Sigmoid colon (tissue), 7 donors: ENCODE measurements around the gene PLXND1. TPM values are rescaled to one million over a fixed set of nuclear protein-coding genes. Genes with fewer than 3 reads are reported as not detected.

Experiments
- DNase-seq: peaks from one replicate; pipeline ENCODE4 v3.0.0-alpha.2; 2019
- H3K27ac ChIP-seq, 4 donors: fragments of 200-600 bp; sonication (generic); one replicate each; pipeline ENCODE4 v1.5.1; 2016 to 2019; ENCODE audit warnings: mild to moderate bottlenecking in 1 of 4
- H3K27me3 ChIP-seq, 3 donors: fragments of 200-600 bp; sonication (generic); one replicate each; pipeline ENCODE4 v1.5.1; 2019; ENCODE audit warnings: mild to moderate bottlenecking in 1 of 3
- H3K36me3 ChIP-seq, 4 donors: fragments of 200-600 bp; sonication (generic); one replicate each; pipeline ENCODE4 v1.5.1; 2016 to 2019
- H3K4me1 ChIP-seq, 4 donors: fragments of 200-600 bp; sonication (generic); one replicate each; pipeline ENCODE4 v1.5.1; 2017 to 2019
- H3K4me3 ChIP-seq, 4 donors: fragments of 200-600 bp; sonication (generic); one replicate each; pipeline ENCODE4 v1.5.1; 2017 to 2019; ENCODE audit warnings: mild to moderate bottlenecking in 2 of 4, moderate library complexity in 1 of 4
- H3K9me3 ChIP-seq, 4 donors: fragments of 200-600 bp in 3 of 4; sonication (generic) in 3 of 4; one replicate each; pipeline versions ENCODE4 v1.5.1 to v1.6.1; 2013 to 2019
- EP300 ChIP-seq, 4 donors: sonication (generic); formaldehyde crosslinking; IDR thresholded peaks; one replicate each; pipeline ENCODE4 v1.6.1; 2017; ENCODE audit warnings: antibody characterized with exemption in 4 of 4
- POLR2A ChIP-seq, 2 donors: fragments of 450-650 bp; IDR thresholded peaks; one replicate each; pipeline ENCODE4 v1.6.1; 2016; ENCODE audit warnings: antibody characterized with exemption in 2 of 2, mild to moderate bottlenecking in 2 of 2, moderate library complexity in 2 of 2
- POLR2AphosphoS5 ChIP-seq, 4 donors: sonication (generic); formaldehyde crosslinking; IDR thresholded peaks; one replicate each; pipeline ENCODE4 v1.6.1; 2017; ENCODE audit warnings: antibody characterized with exemption in 4 of 4
- WGBS, 2 donors: extraction: QIAGEN DNeasy Blood & Tissue Kit; methylation state at CpG; one replicate each; pipeline ENCODE4 v1.1.7; 2013; 5-methylcytosine and 5-hydroxymethylcytosine counted together
- intact Hi-C: fragments of 100-400 bp; cut with DNase I; formaldehyde crosslinking; loops from one replicate; pipeline ENCODE4 v1.15.1; 2023
- polyA plus RNA-seq, 3 donors: library from polyadenylated mRNA; stranded (reverse); fragments of 200-250 nt; gene quantifications; one replicate each; pipeline ENCODE4 v1.2.3, GENCODE V29; 2013
- total RNA-seq, 4 donors: library from RNA; depleted of rRNA; stranded (reverse); fragments of >200 nt; gene quantifications; one replicate each; pipeline ENCODE4 v1.1.0, GENCODE V29; 2016
- TF ChIP-seq, protein P1 (sequence below), 4 experiments: fragments of 450-650 bp in 3 of 4; fragments of 200-600 bp in 1 of 4; IDR thresholded peaks; one replicate each; pipeline ENCODE4 v1.5.1; 2016 to 2019; ENCODE audit warnings: antibody characterized with exemption in 4 of 4, mild to moderate bottlenecking in 3 of 4, moderate library complexity in 2 of 4
- donor health status: healthy with polysubstance abuse.
- donor health status: Bipolar disorder and iron deficiency.
- donor health status: healthy.

The PLXND1 gene
- total and polyA plus RNA-seq, 7 donors = 9.6 to 77.0 (median 42.0) TPM

DNA sequence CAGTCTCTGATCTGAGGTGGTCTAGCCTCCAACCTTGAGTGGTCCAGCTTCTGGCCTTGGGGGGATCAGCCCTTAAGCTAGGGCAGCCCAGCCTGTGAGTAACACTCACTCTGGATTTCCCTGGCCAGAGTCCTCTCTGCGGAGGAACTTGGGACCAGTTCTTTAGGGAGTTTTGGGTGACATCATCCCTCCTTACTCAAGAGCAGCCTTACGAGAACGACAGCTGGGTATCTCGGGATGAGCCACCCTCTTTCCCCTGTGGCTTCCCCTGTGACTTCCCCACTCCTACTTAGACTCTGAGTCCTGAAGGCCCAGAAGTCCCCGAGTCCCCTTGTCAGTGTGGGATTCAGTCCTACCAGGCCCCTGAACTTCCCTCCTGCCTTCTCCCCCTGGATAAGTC lies 10.2 kb upstream of the PLXND1 start:
- intact Hi-C loops = no loop called here
- H3K27me3 ChIP-seq = no peaks in the 10 kb centered on the region
- TF ChIP-seq POLR2AphosphoS5 (IDR thresholded peaks at IDR 0.05) (peak in 1 of 4 donors; percentile 49), EP300 (IDR thresholded peaks at IDR 0.05) (no peak)
- no peaks in the 10 kb centered on the region for H3K36me3 ChIP-seq
- WGBS, 2 donors = 69 to 72% methylated on average over 5 of the region's 5 CpGs
- DNase-seq = peak; percentile 74
- H3K9me3 ChIP-seq = no peaks in the 10 kb centered on the region
- peaks cover 0 to 18% (median 10%) of the 10 kb centered on the region in 4 donors for H3K4me1 ChIP-seq
- H3K27ac ChIP-seq = peak overlapping the region; percentile 36 to 60 (median 54)
- H3K4me3 ChIP-seq = no peak overlapping the region

DNA sequence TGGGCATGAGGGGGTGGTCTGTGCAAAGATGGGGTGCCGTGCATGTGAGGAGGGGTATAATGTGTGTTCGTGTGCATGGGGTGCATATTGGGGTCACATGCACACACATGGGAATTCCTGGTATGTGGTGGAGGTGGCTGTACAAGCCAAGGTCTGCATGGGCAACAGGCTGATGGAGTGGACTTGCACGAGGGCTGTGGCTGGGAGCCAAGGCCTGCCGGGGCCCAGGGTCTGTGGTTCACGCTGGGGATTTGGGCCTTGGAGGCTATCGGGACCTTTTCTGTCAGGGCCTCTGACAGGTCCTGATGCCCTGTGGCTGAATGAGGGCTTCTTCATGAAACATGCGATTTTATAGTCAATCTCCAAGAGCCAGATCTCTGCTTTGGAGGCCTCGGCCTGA lies 9.8 kb upstream of the PLXND1 start:
- WGBS, 2 donors = 68 to 82% methylated on average over 8 of the region's 8 CpGs
- Histone ChIP-seq H3K27ac (peak overlapping the region; percentile 36 to 60 (median 54)), H3K4me1 (peaks cover 0 to 23% (median 10%) of the 10 kb centered on the region in 4 donors)

DNA sequence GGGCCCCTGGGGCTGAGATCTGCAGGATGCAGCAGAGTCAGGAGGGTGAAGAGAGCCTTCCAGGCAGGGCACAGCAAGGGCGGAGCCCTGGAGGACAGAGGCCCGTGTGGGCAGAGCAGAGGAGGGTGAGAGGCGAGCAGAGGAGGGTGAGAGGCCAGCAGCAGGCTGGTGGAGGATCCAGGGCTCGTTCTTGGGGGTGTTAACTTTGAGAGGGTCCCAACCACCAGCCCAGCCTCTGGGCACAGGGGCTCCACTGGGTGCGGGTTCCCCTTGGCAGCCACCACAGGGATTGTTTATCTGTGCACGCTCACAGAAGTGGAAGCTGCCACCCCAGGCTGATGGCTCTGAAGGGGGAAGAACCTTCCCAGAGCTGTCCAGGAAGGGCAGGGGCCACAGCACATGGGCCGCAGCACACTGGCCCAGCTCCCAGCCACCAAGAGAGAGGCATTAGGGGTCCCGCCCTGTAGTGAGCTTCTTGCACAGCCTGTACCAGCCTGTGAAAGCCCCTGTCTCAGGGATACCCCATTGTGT lies 9.3 kb upstream of the PLXND1 start:
- Histone ChIP-seq H3K27me3 (no peaks in the 10 kb centered on the region), H3K36me3 (no peaks in the 10 kb centered on the region), H3K27ac (peak overlapping the region in 3 of 4 donors; percentile 36 to 60 (median 57)), H3K4me1 (peaks cover 0 to 23% (median 10%) of the 10 kb centered on the region in 4 donors), H3K9me3 (no peaks in the 10 kb centered on the region), H3K4me3 (no peak overlapping the region)
- DNase-seq = peak; percentile 65
- intact Hi-C loops = no loop called here
- 55 to 71% methylated on average over 8 of the region's 8 CpGs for WGBS, 2 donors
- no peak for TF ChIP-seq POLR2AphosphoS5 (IDR thresholded peaks at IDR 0.05)

More for the DNA sequence above, 9.8 kb upstream of the PLXND1 start:
- Histone ChIP-seq H3K9me3 (no peaks in the 10 kb centered on the region), H3K36me3 (no peaks in the 10 kb centered on the region), H3K27me3 (no peaks in the 10 kb centered on the region), H3K4me3 (no peak overlapping the region)
- peak; percentile 65 for DNase-seq
- intact Hi-C loops = no loop called here
- TF ChIP-seq EP300 (IDR thresholded peaks at IDR 0.05) (no peak), POLR2A (IDR thresholded peaks at IDR 0.05) (no peak), POLR2AphosphoS5 (IDR thresholded peaks at IDR 0.05) (no peak)
- TF ChIP-seq, protein P1, sequence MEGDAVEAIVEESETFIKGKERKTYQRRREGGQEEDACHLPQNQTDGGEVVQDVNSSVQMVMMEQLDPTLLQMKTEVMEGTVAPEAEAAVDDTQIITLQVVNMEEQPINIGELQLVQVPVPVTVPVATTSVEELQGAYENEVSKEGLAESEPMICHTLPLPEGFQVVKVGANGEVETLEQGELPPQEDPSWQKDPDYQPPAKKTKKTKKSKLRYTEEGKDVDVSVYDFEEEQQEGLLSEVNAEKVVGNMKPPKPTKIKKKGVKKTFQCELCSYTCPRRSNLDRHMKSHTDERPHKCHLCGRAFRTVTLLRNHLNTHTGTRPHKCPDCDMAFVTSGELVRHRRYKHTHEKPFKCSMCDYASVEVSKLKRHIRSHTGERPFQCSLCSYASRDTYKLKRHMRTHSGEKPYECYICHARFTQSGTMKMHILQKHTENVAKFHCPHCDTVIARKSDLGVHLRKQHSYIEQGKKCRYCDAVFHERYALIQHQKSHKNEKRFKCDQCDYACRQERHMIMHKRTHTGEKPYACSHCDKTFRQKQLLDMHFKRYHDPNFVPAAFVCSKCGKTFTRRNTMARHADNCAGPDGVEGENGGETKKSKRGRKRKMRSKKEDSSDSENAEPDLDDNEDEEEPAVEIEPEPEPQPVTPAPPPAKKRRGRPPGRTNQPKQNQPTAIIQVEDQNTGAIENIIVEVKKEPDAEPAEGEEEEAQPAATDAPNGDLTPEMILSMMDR (IDR thresholded peaks at IDR 0.05) = no peak

- Histone ChIP-seq H3K4me3 (no peak overlapping the region), H3K4me1 (peaks cover 0 to 23% (median 10%) of the 10 kb centered on the region in 4 donors), H3K36me3 (no peaks in the 10 kb centered on the region), H3K27me3 (no peaks in the 10 kb centered on the region), H3K9me3 (no peaks in the 10 kb centered on the region), H3K27ac (peak overlapping the region; percentile 5 to 60 (median 35))
- peak in 1 of 4 donors; percentile 54 for TF ChIP-seq POLR2AphosphoS5 (IDR thresholded peaks at IDR 0.05)
- TF ChIP-seq EP300 (IDR thresholded peaks at IDR 0.05) = no peak
- no peak for TF ChIP-seq POLR2A (IDR thresholded peaks at IDR 0.05)
- WGBS, 2 donors = 27 to 57% methylated on average over 5 of the region's 5 CpGs
- intact Hi-C loops = no loop called here
- DNase-seq = peak; percentile 77
These were observed 8.5 kb upstream of the PLXND1 start for GRCh38 chr3:129614927-129615363.

- no peak overlapping the region for H3K4me3 ChIP-seq
- intact Hi-C loops = no loop called here
- no peaks in the 10 kb centered on the region for H3K36me3 ChIP-seq
- H3K27ac ChIP-seq = peak overlapping the region in 2 of 4 donors; percentile 13 to 57
- H3K4me1 ChIP-seq = peaks cover 0 to 23% (median 10%) of the 10 kb centered on the region in 4 donors
- TF ChIP-seq POLR2AphosphoS5 (IDR thresholded peaks at IDR 0.05) = no peak
- TF ChIP-seq, protein P1 (IDR thresholded peaks at IDR 0.05) = no peak
- TF ChIP-seq POLR2A (IDR thresholded peaks at IDR 0.05) = no peak
- no peak for TF ChIP-seq EP300 (IDR thresholded peaks at IDR 0.05)
- H3K27me3 ChIP-seq = no peaks in the 10 kb centered on the region
- 88 to 94% methylated on average over 9 of the region's 9 CpGs for WGBS, 2 donors
- H3K9me3 ChIP-seq = no peaks in the 10 kb centered on the region
- DNase-seq = no peak
These were observed 8.0 kb upstream of the PLXND1 start for GRCh38 chr3:129614435-129614834.

DNA sequence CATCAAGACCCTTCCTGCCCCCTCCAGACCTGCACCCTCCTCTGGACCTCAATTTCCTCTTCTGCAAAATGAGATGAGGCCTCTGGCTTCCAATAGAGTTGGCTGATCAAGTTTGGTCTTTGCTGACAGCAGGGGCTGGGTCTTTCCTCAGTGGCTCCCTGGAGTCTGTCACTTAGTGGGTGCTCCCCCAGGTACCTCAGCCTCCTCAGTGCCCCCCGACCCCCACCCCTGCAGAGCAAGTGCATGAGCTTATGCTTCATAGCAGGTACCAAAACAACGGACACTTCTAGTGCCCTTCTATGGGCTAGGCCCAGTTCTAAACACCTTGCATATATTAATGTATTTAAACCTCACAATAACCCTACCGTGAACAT lies 6.9 kb upstream of the PLXND1 start:
- peaks cover 0 to 29% (median 12%) of the 10 kb centered on the region in 4 donors for H3K4me1 ChIP-seq
- no peaks in the 10 kb centered on the region for H3K27me3 ChIP-seq
- H3K27ac ChIP-seq = peak overlapping the region in 3 of 4 donors; percentile 47 to 57 (median 52)
- H3K9me3 ChIP-seq = no peaks in the 10 kb centered on the region
- no peak for DNase-seq
- no peak overlapping the region for H3K4me3 ChIP-seq
- 80 to 85% methylated on average over 3 of the region's 3 CpGs for WGBS, 2 donors
- no peak for TF ChIP-seq POLR2A (IDR thresholded peaks at IDR 0.05)
- TF ChIP-seq EP300 (IDR thresholded peaks at IDR 0.05) = no peak
- TF ChIP-seq POLR2AphosphoS5 (IDR thresholded peaks at IDR 0.05) = no peak
- TF ChIP-seq, protein P1 (IDR thresholded peaks at IDR 0.05) = no peak
- H3K36me3 ChIP-seq = no peaks in the 10 kb centered on the region
- intact Hi-C loops = no loop called here
